Measurements from ENCODE around the gene CACNA1I.

Gene CACNA1I

GRCh38 chr22:39625569-39626537, 55.3 kb downstream of the CACNA1I start:
- no peak for DNase-seq

GRCh38 chr22:39627208-39627607, 56.7 kb downstream of the CACNA1I start:
- no peak for DNase-seq

- DNase-seq = no peak
Observed at GRCh38 chr22:39627865-39628562, 57.5 kb downstream of the CACNA1I start.

- DNase-seq = no peak
Observed at GRCh38 chr22:39628563-39629080, 58.1 kb downstream of the CACNA1I start.

- no peak for DNase-seq
Observed at GRCh38 chr22:39629851-39630250, 59.3 kb downstream of the CACNA1I start.

GRCh38 chr22:39630721-39631120, 60.2 kb downstream of the CACNA1I start:
- DNase-seq = no peak

GRCh38 chr22:39631381-39632286, 61.1 kb downstream of the CACNA1I start:
- DNase-seq = no peak

GRCh38 chr22:39634530-39635405, 64.2 kb downstream of the CACNA1I start:
- no peak for DNase-seq

GRCh38 chr22:39635719-39636118, 65.2 kb downstream of the CACNA1I start:
- DNase-seq = no peak

- no peak for DNase-seq
Observed at GRCh38 chr22:39638958-39639357, 68.4 kb downstream of the CACNA1I start.

GRCh38 chr22:39641660-39642310, 71.2 kb downstream of the CACNA1I start:
- no peak for DNase-seq

- DNase-seq = no peak
Observed at GRCh38 chr22:39643311-39644083, 72.9 kb downstream of the CACNA1I start.

- DNase-seq = no peak
Observed at GRCh38 chr22:39645532-39645931, 75.0 kb downstream of the CACNA1I start.

GRCh38 chr22:39646398-39647063, 76.0 kb downstream of the CACNA1I start:
- DNase-seq = no peak

GRCh38 chr22:39647836-39648629, 77.5 kb downstream of the CACNA1I start:
- no peak for DNase-seq

- DNase-seq = no peak
Observed at GRCh38 chr22:39648630-39648950, 78.0 kb downstream of the CACNA1I start.

- DNase-seq = no peak
Observed at GRCh38 chr22:39649500-39650089, 79.0 kb downstream of the CACNA1I start.

Measured in inflammatory macrophage treated with lipopolysaccharide for 4 hours (primary cell).